Fibroblast of the conjunctiva (primary cell): ENCODE results near the gene RNF224.
A peak's percentile ranks its signal among the peaks of the same experiment; 100 is the strongest.

Experiments
- DNase-seq: peaks from one replicate; pipeline ENCODE4 v3.0.0-alpha.2; 2010; ENCODE audit warnings: low read depth

The RNF224 gene

DNA sequence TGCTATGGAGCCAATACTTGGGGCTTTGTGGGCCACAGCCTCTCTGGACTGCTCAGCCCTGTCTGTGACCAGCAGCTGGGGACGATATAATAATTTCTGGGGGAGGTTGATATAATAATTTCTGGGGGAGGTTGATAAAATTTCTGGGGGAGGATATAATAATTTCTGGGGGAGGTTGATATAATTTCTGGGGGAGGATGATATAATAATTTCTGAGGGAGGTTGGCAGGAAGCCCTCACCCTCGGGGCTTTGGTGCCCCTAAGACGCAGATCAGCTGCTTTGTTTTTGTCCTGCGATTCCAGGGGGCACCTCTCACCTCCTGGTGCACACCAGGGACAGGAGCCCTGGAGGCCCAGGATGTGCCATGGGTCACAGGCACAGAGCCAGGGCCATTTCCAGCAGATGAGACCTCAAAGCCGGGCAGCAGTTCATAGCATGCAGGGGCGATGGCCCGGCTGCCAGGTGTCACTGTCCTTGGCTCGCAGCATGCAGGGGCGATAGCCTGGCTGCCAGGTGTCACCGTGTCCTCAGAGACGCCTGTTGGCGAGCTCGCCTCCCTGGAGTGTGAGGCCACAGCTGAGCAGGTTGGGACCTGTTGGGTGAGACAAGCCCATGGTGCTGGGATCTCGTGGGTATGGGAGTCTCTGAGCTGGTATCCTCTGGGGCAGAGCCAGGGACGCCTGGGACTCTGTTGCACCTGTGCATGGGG, 46.5 kb downstream of the RNF224 start:
- no peak for DNase-seq

DNA sequence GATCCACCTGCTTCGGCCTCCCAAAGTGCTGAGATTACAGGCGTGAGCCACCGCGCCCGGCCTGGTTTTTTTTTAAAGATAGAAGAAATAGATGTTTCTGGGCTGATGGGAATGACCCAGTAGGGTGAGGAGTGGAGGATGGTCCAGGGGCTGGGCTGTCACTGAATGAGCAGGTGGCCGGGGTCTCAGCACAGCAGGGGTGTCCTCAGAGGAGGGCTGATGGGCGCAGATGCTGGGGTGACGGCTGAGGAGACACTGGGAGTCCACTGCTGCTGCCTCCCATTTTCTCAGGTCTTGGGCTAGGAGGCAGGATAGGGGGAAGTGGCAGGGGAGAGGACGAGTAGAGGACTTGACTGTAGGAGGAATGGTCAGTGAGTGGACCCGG, 47.9 kb downstream of the RNF224 start:
- DNase-seq: no peak

DNA sequence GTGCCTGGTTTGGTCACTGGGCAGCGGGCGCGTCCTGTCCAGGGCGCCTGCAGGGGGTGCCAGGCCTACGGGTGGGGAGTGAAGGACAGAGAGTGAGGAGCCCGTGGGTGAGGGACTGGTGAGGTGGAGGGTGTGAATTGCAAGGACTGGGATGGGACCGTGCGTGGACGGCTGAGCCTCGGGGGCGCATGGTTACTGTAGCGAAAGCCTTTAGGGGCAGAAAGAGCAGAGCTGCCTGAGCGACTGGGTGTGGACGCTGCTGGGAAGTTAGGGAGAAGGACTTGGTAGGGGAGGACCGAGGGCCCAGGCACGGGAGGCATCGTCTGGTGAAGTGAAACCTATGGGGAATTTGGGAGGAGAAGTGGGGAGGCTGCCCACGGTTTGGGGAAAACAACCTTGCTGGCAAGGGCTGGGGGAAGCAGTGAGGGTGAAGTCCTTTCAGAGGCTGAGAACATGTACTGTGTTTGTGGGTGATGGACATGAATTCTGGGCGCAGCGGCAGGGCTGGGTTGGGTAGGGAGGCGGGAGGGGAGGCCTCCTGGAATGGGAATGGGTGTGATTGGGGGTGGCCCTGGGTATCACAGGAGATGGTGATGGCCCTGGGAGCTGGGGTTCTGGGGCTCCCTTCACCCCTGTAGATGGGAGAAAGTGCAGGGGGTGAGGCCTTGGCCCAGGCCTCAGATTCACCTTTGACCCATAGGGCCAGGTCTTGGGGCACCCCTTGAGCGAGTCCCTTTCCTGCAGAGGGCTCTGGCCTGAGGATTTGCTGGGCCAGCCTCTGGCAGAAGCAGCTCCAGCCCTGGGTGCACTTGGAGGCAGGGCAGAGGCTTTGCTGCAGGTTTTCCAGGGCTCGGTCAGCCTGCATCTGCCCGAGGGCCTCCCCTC, 48.5 kb downstream of the RNF224 start:
- DNase-seq: no peak

DNA sequence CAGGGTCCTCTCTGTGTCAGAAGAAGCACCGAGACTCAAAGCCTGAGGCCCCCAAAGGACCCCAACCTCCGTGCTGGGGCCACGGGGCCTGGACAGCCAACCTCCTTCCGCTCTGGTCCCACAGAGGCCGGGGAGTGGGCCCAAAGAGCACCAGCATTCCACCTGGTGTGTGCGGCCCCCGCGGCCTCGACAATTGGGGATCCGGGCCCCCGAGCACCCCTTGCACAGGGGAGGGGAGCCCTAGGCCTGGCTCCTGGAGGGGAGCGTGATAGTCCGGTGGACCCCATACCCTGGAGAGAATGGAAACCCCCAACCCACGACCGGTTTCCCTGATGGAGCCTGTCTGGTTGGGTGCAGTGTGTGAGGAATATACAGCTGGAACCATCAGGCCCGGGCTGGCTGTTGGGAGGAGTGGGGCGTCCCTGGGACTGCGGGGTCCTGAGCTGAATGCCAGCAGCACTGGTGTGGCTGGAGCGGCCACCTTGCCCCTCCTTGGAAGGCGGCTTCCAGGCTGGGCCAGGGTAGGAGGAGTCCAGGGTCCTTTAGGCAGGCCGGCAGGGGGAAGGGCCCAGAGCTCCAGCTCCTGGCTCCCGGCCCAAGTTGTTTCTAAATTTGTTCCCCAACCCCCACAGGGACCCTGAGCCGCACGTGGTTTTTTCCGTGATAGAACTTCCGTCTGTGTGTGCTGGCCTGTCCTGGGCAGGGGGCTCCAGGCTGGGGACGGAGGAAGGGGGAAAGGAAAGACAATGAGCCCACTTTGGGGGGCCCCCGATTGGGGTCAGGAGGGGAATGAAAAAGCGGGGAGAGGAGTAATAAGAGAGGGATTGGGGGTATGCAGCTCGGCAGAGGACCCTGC, 49.4 kb downstream of the RNF224 start:
- DNase-seq: peak; percentile 51

DNA sequence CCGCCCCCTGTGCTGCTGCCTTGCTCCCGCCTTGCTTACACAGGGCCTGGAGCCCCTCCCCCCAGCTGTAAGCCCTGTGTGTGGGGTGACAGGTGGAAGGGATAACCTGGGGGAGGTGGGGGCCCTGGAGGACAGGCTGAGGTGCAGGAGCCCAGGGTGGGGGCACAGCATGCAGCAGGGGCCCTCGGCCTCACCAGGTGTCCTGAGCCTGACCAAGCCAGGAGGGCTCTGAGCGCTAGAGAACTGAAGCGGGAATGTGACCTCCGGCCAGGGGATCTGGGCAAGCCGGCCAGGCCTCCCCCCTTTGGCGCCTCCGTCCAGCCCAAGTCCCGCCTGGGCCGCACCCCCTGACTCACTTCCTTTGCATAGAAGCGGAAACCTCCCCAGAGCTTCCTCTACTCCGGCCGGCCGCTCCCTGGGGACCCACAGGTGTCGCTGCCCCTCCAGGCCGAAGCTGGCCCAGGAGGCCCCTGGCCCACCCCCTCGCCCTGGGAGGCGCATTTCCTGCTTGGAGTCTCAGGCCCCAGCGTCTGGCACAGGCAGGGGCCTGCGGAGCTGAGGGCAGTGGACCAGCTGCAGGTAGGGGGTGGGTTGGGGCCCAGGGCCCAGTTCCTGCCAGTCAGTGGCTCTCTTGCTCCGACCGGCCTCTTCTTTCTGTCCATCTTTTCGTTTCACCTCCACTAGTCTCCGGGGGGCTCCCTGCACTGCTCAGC, 50.2 kb downstream of the RNF224 start, which contains the start of gene TOR4A:
Gene TOR4A (plus strand): TSS at position 398 of the 713 bp plus-strand sequence. CDS start 964 bp downstream, outside the sequence.
- DNase-seq: peak; percentile 55

DNA sequence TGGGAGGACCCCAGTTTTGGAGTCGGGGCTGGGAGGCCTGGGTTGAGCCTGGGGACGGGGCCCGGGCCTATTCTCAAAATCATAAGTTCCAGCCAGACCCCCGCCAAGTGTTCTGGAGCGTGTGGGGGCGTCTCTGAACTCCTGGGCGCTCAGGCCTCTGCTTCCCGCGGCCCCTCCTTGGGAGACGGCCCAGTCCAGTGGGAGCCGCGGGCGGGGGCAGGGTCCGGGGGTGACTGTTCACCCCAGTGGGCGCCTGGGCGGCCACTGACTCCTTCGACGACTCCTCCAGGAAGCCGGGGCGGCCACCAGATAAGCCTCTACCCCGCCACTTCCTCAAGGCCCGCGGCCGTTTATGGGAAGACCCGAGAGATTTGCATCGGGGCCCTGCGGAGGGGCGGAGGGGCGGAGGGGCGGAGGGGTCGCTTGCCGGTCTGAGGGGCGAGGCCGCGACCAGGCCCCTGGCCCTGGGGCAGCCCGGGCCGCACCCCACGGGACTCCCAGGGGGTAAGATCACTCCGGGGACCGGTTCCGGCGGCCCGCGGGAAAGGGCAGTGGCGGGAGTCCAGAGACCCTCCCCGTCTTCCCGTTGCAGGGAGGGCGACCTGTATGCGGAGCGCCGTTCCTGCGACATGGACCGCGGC, 50.9 kb downstream of the RNF224 start:
- DNase-seq: no peak
